Stimulated activated CD8-positive, alpha-beta memory T cell treated with anti-CD3 and anti-CD28 coated beads, Interleukin-7, amount 100 ng/mL, for 4 hours (primary cell): ENCODE measurements around the gene EEIG1.

Experiments used
- DNase-seq, 2 donors: peaks; one replicate each; pipeline ENCODE4 v3.0.0-alpha.2; 2020; ENCODE audit warnings: low read depth in 2 of 2

Gene EEIG1

GRCh38 chr9:128001151-128001778, 20.5 kb upstream of the EEIG1 start:
- no peak for DNase-seq

- DNase-seq, result no peak
These were observed 18.7 kb upstream of the EEIG1 start for GRCh38 chr9:127999461-127999860.

DNA sequence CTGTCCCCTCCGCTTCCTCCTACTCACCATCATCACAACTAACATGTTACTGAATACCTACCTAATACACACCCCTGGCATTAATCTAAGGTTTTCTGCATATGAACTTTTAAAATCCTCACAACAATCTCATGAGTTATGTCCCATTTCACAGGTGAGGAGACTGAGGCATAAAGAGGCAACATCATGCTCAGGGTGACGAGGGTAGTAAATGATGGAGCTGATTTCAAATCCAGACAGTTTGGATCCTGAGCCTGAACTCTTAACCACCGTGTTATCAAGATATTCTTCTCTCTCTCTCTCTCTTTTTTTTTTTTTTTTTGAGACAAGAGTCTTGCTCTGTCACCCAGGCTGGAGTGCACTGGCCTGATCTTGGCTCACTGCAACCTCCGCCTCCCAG, 12.9 kb upstream of the EEIG1 start:
- DNase-seq, result no peak

- no peak for DNase-seq
These were observed 11.0 kb upstream of the EEIG1 start for GRCh38 chr9:127991757-127992274.

- no peak for DNase-seq
These were observed 10.4 kb upstream of the EEIG1 start for GRCh38 chr9:127991017-127991756.

- no peak for DNase-seq
These were observed 9.8 kb upstream of the EEIG1 start for GRCh38 chr9:127990554-127990953.

- DNase-seq, result no peak
These were observed 8.3 kb upstream of the EEIG1 start for GRCh38 chr9:127989094-127989493.

DNA sequence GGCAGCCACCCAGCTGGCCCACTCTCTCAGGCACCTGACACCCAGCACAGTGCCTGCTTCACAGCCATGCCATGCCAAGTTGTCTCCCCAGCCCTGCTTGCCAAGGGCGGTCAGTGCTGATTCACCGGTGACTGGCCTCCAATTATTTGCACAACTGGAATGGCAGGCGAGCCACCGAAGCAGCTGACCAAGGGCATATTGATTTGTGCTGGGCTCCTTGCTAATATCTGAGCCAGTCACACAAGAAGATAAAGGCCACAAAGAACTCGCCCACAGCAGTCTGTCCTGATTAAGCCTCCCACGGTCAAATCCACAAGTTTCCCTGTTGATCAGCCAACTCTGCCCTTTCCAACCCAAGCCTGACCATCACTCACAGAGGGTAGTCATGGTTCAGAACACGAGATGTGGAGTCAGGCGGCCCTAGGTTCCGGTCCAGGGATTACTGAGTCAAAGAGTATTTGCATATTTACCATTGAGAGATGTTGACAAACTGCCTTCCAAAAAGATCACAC, 6.4 kb upstream of the EEIG1 start:
- DNase-seq, result no peak

- DNase-seq, result no peak
These were observed 4.2 kb upstream of the EEIG1 start for GRCh38 chr9:127985011-127985410.

DNA sequence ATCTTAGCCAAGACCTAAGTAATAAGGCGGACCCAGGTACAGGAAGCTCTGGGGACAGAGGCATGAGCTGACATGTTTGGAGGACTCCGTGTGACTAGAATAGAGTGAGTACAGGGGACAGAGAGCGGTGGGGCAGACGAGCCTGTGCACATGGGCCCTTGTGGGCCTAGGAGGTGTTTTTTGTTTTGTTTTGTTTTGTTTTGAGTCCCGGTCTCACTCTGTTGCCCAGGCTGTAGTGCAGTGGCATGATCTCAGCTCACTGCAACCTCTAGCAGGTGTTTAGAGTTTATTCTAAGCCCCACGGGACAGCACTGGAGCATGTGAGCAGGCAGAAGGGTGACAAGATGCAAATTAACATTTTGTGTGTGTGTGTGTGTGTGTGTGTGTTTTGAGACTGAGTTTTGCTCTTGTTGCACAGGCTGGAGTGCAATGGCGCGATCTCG, 3.1 kb upstream of the EEIG1 start:
- no peak for DNase-seq

DNA sequence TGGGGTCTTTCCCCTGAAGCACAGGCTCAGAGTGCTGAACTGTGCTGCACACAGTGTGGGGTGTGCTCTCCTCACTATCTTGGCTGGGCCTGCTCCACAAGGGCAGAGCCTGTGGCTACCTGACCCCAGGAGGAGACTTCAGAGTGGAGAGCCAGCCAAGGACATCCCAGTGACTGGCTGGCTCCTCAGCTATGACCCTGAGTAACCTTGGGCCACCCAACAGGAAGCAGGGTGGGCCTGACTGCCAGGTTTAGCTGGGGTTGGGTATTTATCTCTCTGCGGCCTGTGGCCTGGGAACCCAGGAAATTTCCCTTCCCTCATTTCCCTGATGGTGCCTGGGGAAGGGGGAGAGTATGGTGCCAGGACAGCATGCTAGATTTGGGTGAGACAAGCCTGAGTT, 2.1 kb upstream of the EEIG1 start:
- DNase-seq, result no peak

DNA sequence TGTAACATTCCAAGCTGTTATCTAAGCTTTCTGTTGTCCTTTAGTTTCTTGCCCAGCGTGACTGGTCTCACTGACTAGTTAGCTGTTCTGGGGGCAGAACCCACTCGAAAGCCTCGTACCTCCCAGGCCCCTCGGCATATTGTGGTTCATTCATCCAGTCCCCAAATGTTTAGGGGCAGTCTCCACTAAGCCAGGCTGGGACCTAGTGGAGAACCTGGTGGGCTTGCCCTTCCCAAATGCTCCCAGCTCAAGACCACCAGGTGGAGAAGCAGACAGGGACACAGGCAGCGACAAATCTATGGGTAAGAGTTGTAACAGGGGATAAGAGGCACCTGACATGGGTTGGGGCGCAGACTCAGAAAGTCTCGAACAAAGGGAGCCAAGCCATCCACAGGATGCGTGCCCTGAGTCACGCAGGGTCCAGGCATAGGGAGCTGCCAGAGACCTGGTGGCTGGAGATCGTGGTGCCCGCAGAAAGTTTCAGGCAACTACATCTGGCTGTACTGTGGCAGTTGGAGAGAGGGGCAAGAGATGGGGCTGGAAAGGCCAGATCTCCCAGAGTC, 851 bp upstream of the EEIG1 start:
- no peak for DNase-seq

GRCh38 chr9:127980060-127980705, 606 bp downstream of the EEIG1 start:
- DNase-seq, result peak in 1 of 2 donors; percentile 45

DNA sequence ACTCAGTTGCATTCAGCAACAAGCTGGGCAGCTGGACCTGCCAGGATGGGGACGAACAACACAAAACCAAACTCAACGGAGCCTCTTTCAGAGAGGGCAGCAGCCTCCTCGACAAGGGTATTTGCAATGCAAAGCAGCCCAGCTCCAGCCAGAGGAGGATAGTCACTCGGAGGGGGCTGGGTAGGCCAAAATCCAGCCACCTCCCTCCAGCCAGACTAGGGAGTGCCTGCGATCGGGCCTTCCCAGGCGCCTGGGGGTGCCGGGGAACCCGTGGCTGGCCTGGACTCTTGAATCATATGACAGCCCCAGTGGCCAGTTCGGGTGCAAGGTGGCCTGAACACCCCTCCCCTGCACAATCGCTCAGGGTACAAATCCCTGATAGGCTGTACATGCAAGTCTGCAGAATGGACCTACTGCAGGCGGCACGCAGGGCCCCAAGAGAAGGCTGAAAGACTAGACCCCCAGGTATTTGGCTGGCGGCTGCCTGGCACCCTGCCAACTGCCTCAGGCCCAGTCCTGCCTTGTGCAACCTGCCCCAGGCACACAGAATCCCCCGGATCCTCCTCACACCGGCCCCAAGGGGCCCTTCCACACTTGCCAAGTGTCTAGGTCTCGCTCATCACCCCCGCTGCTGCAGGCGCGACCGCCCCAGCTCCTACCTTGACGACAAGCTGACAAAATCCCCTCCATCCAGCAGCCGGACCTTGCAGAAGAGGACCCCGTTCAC, 1.3 kb downstream of the EEIG1 start:
- no peak for DNase-seq

DNA sequence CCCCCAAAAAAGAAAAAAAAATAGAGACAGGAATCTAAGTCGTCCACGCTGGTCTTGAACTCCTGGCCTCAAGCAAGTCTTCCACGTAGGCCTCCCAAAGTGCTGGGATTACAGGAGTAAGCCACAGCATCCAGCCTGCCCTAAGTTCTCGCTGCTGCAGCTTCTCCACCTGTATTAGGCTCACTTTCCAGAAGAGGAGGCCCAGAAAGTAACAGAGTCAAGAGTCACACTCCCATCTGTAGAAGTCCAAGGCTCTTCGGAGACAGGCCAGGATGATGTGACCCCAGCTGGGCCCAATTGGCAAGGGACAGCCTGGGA, 1.8 kb downstream of the EEIG1 start:
- no peak for DNase-seq

DNA sequence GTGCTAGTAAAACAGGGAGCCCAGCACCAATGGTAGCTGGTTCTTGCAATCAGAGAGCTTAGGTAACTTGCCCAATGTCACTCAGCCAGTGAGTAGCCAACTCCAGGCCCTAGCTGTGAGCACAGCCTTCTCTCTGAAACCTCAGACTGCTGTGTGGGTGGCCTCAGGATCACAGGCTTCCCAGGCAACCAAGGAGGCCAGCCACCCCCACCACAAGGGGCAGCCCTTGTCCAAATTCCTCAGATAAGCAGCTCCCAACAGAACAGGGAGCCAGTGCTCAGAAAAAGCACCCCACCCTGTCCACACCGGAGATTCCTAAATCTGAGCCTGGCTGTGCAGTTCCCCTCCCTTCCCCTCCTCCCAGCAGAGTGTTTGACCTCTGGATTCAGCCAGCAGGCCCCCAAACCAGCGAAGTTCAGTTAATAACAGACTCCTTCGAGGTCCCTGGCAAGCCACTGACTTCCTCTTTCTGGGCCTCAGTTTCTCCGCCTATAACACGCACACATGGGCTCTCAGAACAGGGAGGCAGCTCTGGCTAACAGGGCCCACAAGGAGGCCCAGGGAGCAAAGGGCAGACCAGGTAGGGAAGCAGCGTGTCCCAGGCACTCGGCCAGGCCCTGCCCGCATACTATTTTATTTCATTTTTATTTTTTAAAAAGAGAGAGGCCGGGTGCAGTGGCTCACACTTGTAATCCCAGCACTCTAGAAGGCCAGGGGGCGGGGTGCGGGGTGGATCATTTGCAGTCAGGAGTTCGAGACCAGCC, 2.7 kb downstream of the EEIG1 start:
- no peak for DNase-seq

DNA sequence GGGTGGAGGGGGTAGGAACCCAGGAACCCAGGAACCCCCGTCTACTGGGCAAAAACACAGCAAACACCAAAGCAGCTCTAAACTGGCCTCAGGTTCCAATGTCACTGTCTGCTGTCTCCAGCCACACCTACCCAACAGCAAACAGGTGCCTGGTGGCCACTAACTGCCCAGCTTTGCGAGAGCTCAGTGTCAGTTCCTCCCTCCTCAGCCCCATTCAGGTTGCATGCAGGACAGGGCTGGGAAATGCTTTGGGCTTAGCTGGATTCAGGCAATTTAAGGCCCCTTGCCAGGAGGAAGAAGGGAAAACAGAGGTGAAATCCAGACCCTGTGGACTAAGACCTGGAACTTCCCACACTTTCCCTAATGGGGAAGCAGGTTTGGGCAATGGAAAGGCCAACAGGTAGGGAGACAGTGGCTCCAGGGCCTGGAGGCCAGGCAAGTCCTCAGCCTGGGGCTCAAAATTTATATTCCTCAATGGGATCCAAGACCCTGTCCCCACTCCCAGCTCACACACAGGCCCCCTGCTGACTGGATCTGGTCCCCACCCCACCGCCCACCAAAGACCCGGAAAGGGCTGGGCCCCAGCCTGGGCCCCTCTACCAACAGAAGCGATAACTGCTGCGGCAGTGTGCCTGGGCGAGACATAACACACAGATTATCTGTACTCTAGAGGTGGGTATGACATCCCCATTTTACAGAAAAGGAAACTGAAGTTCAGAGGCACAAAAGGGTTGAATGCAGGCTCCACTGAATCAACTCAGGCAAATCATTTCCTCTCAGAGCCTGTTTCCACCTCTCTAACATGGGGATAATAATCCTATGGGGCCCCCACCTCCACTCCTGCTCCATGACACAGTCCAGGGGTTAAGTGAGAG, 3.5 kb downstream of the EEIG1 start:
- DNase-seq, result no peak

- DNase-seq, result no peak
These were observed 4.3 kb downstream of the EEIG1 start for GRCh38 chr9:127976498-127976897.

DNA sequence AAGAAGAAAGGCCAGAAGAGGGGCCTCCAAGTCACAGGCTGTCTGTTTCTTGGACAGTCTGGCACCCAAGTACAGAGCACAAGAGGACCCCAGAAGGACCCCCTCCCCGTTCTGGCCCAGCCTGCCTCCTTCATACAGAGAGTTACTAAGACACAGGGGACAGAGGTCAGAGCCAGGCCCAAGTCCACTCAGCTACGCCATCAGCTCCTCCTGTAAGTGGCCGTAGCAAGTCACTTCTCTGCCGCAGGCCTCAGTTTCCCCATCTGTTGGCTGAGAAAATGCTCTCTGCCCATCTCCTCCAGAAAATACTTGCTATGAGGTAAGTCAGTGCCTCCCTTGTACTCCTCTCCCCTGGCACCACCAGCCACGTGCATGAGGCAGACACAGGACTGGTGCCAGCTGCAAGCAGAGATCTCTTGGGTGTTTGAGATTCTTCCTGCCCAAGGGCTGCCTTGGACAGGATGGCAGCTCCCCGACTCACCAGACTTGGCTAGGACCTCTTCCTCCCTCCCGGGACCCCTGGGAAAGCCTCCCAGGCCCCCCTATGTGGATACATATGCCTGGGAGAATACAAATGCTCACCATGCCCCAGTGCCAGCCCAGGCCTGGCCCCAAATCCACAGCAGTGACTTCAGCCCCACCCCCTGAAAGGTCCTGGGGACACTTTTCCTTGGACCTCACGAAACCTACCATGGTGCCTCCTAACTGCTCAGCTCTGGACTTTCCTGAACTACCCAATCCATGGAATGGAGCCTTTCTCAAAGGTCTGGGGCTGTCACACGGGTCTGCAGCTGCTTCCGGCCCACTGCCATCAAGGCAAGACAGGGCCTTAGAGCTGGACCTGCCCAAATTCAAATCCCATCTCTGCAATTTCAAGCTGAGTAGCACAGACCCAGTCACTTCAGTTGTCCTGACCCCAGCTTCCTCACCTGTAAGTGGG, 5.1 kb downstream of the EEIG1 start:
- no peak for DNase-seq
